ENCODE data around the gene MEOX1.

The MEOX1 gene

GRCh38 chr17:43645765-43646481 is 15.8 kb downstream of the MEOX1 start:
- Histone ChIP-seq H3K36me3 (ENCODE audit: insufficient read depth, low read length) (no peaks in the 10 kb centered on the region), H3K9me3 (ENCODE audit: low read length) (no peaks in the 10 kb centered on the region), H3K9ac (ENCODE audit: low read length) (no peak overlapping the region), H3K27me3 (ENCODE audit: control insufficient read depth in 1 of 2, insufficient read depth in 2 of 2, low read length in 2 of 2) (peaks cover 5 to 18% of the 10 kb centered on the region in 2 donors), H3K4me1 (ENCODE audit: insufficient read depth, low read length) (peaks cover 4% of the 10 kb centered on the region), H3K27ac (ENCODE audit: low read depth, low read length) (peak overlapping the region; percentile 59), H3K4me3 (ENCODE audit: low read depth in 1 of 2, low read length in 2 of 2) (peak overlapping the region; percentile 8 to 46)

DNA sequence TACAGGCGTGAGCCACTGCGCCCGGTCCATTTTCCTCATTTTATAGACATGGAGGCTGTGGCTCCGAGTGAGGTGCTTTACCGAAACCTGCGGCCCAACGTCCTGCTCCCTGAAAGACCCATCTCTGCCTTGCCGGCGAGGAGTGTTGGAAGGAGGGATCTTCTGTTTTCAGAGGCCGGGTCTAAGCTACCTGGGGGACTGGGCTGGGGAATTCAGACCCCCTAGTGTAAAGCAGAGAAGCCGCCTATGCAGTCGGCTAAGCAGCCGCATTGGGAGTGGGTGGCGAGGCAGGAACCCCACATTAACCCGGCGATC is 16.3 kb downstream of the MEOX1 start:
- Histone ChIP-seq H3K36me3 (ENCODE audit: insufficient read depth, low read length) (no peaks in the 10 kb centered on the region), H3K9ac (ENCODE audit: low read length) (no peak overlapping the region), H3K27me3 (ENCODE audit: control insufficient read depth in 1 of 2, insufficient read depth in 2 of 2, low read length in 2 of 2) (peaks cover 5 to 18% of the 10 kb centered on the region in 2 donors), H3K9me3 (ENCODE audit: low read length) (no peaks in the 10 kb centered on the region), H3K4me3 (ENCODE audit: low read depth in 1 of 2, low read length in 2 of 2) (peak overlapping the region in 1 of 2 donors; percentile 46), H3K4me1 (ENCODE audit: insufficient read depth, low read length) (peaks cover 4% of the 10 kb centered on the region), H3K27ac (ENCODE audit: low read depth, low read length) (peak overlapping the region; percentile 16)

GRCh38 chr17:43644081-43644480 is 17.6 kb downstream of the MEOX1 start:
- peaks cover 5 to 18% of the 10 kb centered on the region in 2 donors for H3K27me3 ChIP-seq (ENCODE audit: control insufficient read depth in 1 of 2, insufficient read depth in 2 of 2, low read length in 2 of 2)
- H3K4me1 ChIP-seq (ENCODE audit: insufficient read depth, low read length): peaks cover 4% of the 10 kb centered on the region

DNA sequence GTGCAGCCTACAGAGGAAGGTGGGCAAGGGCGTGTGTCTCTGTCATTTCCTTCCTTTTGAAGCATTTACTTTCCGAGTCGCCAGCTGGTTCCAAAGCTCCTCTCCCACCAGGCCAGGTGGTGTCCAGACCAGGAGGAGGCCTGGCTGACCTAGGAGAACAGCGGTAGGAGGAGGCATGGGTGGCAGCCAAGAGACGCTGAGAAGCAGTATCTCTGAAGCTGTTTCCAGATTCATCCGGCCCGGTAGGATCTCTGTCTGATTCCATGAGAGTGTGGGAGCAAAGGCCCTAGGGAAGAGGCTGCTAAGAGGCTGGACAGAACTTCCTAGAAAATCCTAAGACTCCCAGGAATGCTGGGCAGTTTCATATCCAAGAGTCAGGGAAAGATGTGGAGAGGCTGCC is 20.3 kb downstream of the MEOX1 start:
- no peak overlapping the region for H3K4me3 ChIP-seq (ENCODE audit: low read depth in 1 of 2, low read length in 2 of 2)
- H3K27me3 ChIP-seq (ENCODE audit: control insufficient read depth in 1 of 2, insufficient read depth in 2 of 2, low read length in 2 of 2): peaks cover 5 to 15% of the 10 kb centered on the region in 2 donors
- H3K27ac ChIP-seq (ENCODE audit: low read depth, low read length): no peak overlapping the region
- H3K4me1 ChIP-seq (ENCODE audit: insufficient read depth, low read length): peaks cover 4% of the 10 kb centered on the region
- H3K9ac ChIP-seq (ENCODE audit: low read length): no peak overlapping the region
- H3K36me3 ChIP-seq (ENCODE audit: insufficient read depth, low read length): no peaks in the 10 kb centered on the region
- no peaks in the 10 kb centered on the region for H3K9me3 ChIP-seq (ENCODE audit: low read length)

More at GRCh38 chr17:43644081-43644480, 17.6 kb downstream of the MEOX1 start:
- Histone ChIP-seq H3K9ac (ENCODE audit: low read length) (no peak overlapping the region), H3K4me3 (ENCODE audit: low read depth in 1 of 2, low read length in 2 of 2) (no peak overlapping the region), H3K36me3 (ENCODE audit: insufficient read depth, low read length) (no peaks in the 10 kb centered on the region), H3K9me3 (ENCODE audit: low read length) (no peaks in the 10 kb centered on the region), H3K27ac (ENCODE audit: low read depth, low read length) (no peak overlapping the region)

- no peak overlapping the region for H3K4me3 ChIP-seq (ENCODE audit: low read depth in 1 of 2, low read length in 2 of 2)
- H3K27me3 ChIP-seq (ENCODE audit: control insufficient read depth in 1 of 2, insufficient read depth in 2 of 2, low read length in 2 of 2): peaks cover 3 to 8% of the 10 kb centered on the region in 2 donors
- H3K9me3 ChIP-seq (ENCODE audit: low read length): no peaks in the 10 kb centered on the region
- no peak overlapping the region for H3K27ac ChIP-seq (ENCODE audit: low read depth, low read length)
- H3K4me1 ChIP-seq (ENCODE audit: insufficient read depth, low read length): peaks cover 3% of the 10 kb centered on the region
- H3K36me3 ChIP-seq (ENCODE audit: insufficient read depth, low read length): no peaks in the 10 kb centered on the region
- no peak overlapping the region for H3K9ac ChIP-seq (ENCODE audit: low read length)
These were observed 21.1 kb downstream of the MEOX1 start for GRCh38 chr17:43640491-43641252.

DNA sequence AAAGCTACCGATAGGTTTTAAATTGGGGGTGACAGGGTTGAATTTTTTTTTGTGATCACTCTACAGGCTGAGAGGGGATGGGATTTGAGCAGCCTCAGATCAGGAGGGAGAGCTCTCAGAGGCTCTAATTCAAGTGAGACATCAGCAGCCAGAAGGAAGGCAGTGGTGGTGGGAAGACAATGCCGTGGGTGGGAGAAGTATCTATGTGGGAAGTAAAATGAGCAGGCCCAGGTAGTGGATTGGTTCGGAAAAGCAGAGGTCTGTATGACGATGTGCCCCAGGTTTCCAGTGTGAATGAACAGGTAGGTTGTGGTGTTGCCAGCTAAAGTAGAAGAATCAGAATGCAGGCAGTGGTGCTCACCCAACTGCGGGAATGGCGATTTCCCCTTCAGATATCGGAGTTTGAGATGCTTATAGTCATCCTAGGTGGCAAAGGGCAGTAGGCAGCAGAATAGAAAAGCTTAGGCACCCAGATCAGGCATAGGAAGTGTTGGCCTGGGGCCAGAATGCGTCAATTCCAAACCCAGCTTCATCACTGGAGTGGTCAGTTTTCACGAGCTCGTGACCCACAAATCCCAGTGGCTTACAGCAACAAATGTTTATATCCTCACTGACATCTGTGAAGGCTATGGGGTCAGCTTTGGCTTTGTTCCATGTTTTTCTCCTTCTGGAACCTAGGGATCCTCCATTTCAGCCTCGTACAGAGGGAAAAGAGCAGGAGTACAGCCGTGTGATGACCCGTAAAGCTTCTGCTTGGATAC is 24.0 kb downstream of the MEOX1 start:
- Histone ChIP-seq H3K9ac (ENCODE audit: low read length) (no peak overlapping the region), H3K27ac (ENCODE audit: low read depth, low read length) (no peak overlapping the region), H3K4me1 (ENCODE audit: insufficient read depth, low read length) (peaks cover 12% of the 10 kb centered on the region)

GRCh38 chr17:43636426-43636825 is 25.3 kb downstream of the MEOX1 start:
- peaks cover 12% of the 10 kb centered on the region for H3K4me1 ChIP-seq (ENCODE audit: insufficient read depth, low read length)

More for the DNA sequence above, 24.0 kb downstream of the MEOX1 start:
- Histone ChIP-seq H3K4me3 (ENCODE audit: low read depth in 1 of 2, low read length in 2 of 2) (no peak overlapping the region), H3K9me3 (ENCODE audit: low read length) (no peaks in the 10 kb centered on the region), H3K27me3 (ENCODE audit: control insufficient read depth in 1 of 2, insufficient read depth in 2 of 2, low read length in 2 of 2) (no peaks in the 10 kb centered on the region), H3K36me3 (ENCODE audit: insufficient read depth, low read length) (no peaks in the 10 kb centered on the region)

DNA sequence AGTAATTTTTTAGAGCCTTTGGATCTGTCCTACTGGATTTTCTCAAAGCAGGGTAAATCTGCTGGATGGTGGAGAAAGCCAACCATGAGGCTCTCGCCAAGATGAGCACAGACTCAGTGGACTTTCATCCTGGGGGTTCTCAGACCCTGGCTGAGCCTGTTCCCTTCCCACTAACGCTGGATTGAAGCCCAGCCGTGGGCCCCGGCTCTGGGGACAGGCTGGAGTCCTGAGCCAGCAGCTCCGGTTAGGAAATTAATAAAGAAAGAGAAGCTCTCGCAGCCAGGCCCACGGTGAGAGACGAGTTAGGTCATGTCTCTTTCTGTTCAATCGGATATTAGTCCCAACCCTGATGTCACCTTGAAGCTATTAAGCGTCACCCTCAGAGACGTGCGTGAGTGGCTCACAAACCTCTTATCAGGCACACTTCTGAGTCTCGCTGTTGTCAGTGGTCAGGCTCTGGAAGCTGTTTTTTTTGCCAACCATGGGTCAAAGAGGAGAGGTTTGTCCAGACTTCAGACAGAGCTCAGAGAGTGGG is 27.1 kb downstream of the MEOX1 start:
- peaks cover 12% of the 10 kb centered on the region for H3K4me1 ChIP-seq (ENCODE audit: insufficient read depth, low read length)
- no peak overlapping the region for H3K9ac ChIP-seq (ENCODE audit: low read length)
- H3K36me3 ChIP-seq (ENCODE audit: insufficient read depth, low read length): no peaks in the 10 kb centered on the region
- H3K27me3 ChIP-seq (ENCODE audit: control insufficient read depth in 1 of 2, insufficient read depth in 2 of 2, low read length in 2 of 2): no peaks in the 10 kb centered on the region
- H3K9me3 ChIP-seq (ENCODE audit: low read length): no peaks in the 10 kb centered on the region
- H3K4me3 ChIP-seq (ENCODE audit: low read depth in 1 of 2, low read length in 2 of 2): no peak overlapping the region
- H3K27ac ChIP-seq (ENCODE audit: low read depth, low read length): peak overlapping the region; percentile 21

More at GRCh38 chr17:43636426-43636825, 25.3 kb downstream of the MEOX1 start:
- no peak overlapping the region for H3K4me3 ChIP-seq (ENCODE audit: low read depth in 1 of 2, low read length in 2 of 2)
- no peaks in the 10 kb centered on the region for H3K27me3 ChIP-seq (ENCODE audit: control insufficient read depth in 1 of 2, insufficient read depth in 2 of 2, low read length in 2 of 2)
- H3K9ac ChIP-seq (ENCODE audit: low read length): no peak overlapping the region
- no peaks in the 10 kb centered on the region for H3K36me3 ChIP-seq (ENCODE audit: insufficient read depth, low read length)
- no peaks in the 10 kb centered on the region for H3K9me3 ChIP-seq (ENCODE audit: low read length)
- no peak overlapping the region for H3K27ac ChIP-seq (ENCODE audit: low read depth, low read length)

DNA sequence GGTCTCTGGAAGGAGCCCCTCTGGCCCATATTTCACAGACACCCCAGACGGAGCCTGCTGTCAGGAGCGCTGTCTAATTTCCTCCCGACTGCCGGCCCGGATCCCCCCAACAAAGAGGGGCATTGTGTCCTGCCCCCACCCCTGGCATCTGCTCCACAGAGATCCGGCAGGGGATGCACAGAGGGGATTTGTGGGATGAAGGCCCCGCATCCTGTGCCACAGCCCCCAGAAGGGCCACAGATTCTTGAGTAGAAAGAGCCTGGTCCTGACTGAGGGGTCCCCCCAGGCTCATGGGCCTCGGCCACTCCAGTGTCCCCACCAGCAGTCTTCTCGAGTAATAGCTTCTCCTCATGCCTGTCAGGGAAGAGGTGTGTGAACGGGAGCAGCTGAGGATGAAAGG is 29.5 kb downstream of the MEOX1 start:
- H3K4me1 ChIP-seq (ENCODE audit: insufficient read depth, low read length): peaks cover 12% of the 10 kb centered on the region
- H3K4me3 ChIP-seq (ENCODE audit: low read depth in 1 of 2, low read length in 2 of 2): no peak overlapping the region
- no peak overlapping the region for H3K9ac ChIP-seq (ENCODE audit: low read length)
- H3K36me3 ChIP-seq (ENCODE audit: insufficient read depth, low read length): no peaks in the 10 kb centered on the region
- H3K27me3 ChIP-seq (ENCODE audit: control insufficient read depth in 1 of 2, insufficient read depth in 2 of 2, low read length in 2 of 2): no peaks in the 10 kb centered on the region
- H3K27ac ChIP-seq (ENCODE audit: low read depth, low read length): no peak overlapping the region
- no peaks in the 10 kb centered on the region for H3K9me3 ChIP-seq (ENCODE audit: low read length)

GRCh38 chr17:43631429-43631828 is 30.3 kb downstream of the MEOX1 start:
- no peaks in the 10 kb centered on the region for H3K9me3 ChIP-seq (ENCODE audit: low read length)
- no peak overlapping the region for H3K27ac ChIP-seq (ENCODE audit: low read depth, low read length)
- peaks cover 12% of the 10 kb centered on the region for H3K4me1 ChIP-seq (ENCODE audit: insufficient read depth, low read length)
- H3K36me3 ChIP-seq (ENCODE audit: insufficient read depth, low read length): no peaks in the 10 kb centered on the region
- H3K9ac ChIP-seq (ENCODE audit: low read length): no peak overlapping the region
- no peaks in the 10 kb centered on the region for H3K27me3 ChIP-seq (ENCODE audit: control insufficient read depth in 1 of 2, insufficient read depth in 2 of 2, low read length in 2 of 2)
- no peak overlapping the region for H3K4me3 ChIP-seq (ENCODE audit: low read depth in 1 of 2, low read length in 2 of 2)

- H3K9ac ChIP-seq (ENCODE audit: low read length): no peak overlapping the region
- no peak overlapping the region for H3K27ac ChIP-seq (ENCODE audit: low read depth, low read length)
- H3K36me3 ChIP-seq (ENCODE audit: insufficient read depth, low read length): no peaks in the 10 kb centered on the region
- no peaks in the 10 kb centered on the region for H3K27me3 ChIP-seq (ENCODE audit: control insufficient read depth in 1 of 2, insufficient read depth in 2 of 2, low read length in 2 of 2)
- H3K9me3 ChIP-seq (ENCODE audit: low read length): no peaks in the 10 kb centered on the region
- H3K4me1 ChIP-seq (ENCODE audit: insufficient read depth, low read length): no peaks in the 10 kb centered on the region
- H3K4me3 ChIP-seq (ENCODE audit: low read depth in 1 of 2, low read length in 2 of 2): no peak overlapping the region
These were observed 33.6 kb downstream of the MEOX1 start for GRCh38 chr17:43628089-43628650.

Measured in muscle layer of colon (tissue), 2 donors.